Endothelial cell of umbilical vein (primary cell): ENCODE measurements around the gene EFTUD2. TPM values are rescaled to one million over a fixed set of nuclear protein-coding genes. Genes with fewer than 3 reads are reported as not detected.

Experiments
- BruUV-seq: library from RNA; stranded (reverse); fragments of 400-500 nt; replicated peaks from 2 replicates; lab custom pipeline; 2021; lab: Mats Ljungman, UMichigan
- CTCF ChIA-PET: fragments of 300-600, 350-600 bp; sonication (Branson Sonifier 250); formaldehyde crosslinking; loops from one replicate; lab custom pipeline; 2021; ENCODE audit warnings: antibody characterized with exemption, inconsistent platforms; lab: Charles Lee
- POLR2A ChIA-PET: fragments of 300-600, 350-600 bp; sonication (Branson Sonifier 250); formaldehyde crosslinking; loops from one replicate; lab custom pipeline; 2021; ENCODE audit warnings: antibody characterized with exemption, inconsistent platforms; lab: Charles Lee
- DNase-seq: peaks from one replicate; pipeline ENCODE4 v3.0.0-alpha.2; 2011; ENCODE audit warnings: low read depth, low spot score
- FAIRE-seq: peaks from 2 replicates; lab custom pipeline; 2011; peaks lifted over from hg19 to GRCh38; lab: Jason Lieb, UNC
- H2AFZ ChIP-seq: 2 replicates; pipeline ENCODE4 v1.6.0; 2012; ENCODE audit warnings: low read depth, low read length, control low read depth, inconsistent platforms
- H3K27ac ChIP-seq: 2 replicates; pipeline ENCODE4 v1.5.1; 2011; ENCODE audit warnings: low read depth, mild to moderate bottlenecking, control low read depth, low read length, moderate library complexity; ENCODE audit not compliant: insufficient read depth
- H3K27me3 ChIP-seq, 2 experiments: 2 replicates each; pipeline versions ENCODE4 v1.6.0 to v1.6.1; 2011; ENCODE audit warnings: low read length in 2 of 2, mixed read lengths in 1 of 2; ENCODE audit not compliant: control insufficient read depth in 2 of 2, insufficient read depth in 2 of 2
- H3K36me3 ChIP-seq, 2 experiments: 2 replicates in 1 of 2; 3 replicates in 1 of 2; pipeline ENCODE4 v1.5.1; 2011; ENCODE audit warnings: low read length in 2 of 2, mild to moderate bottlenecking in 1 of 2, moderate library complexity in 1 of 2; ENCODE audit not compliant: control insufficient read depth in 2 of 2, insufficient read depth in 2 of 2; ENCODE audit errors: extremely low read depth in 1 of 2
- H3K4me1 ChIP-seq: 3 replicates; pipeline ENCODE4 v1.5.1; 2011; ENCODE audit warnings: mild to moderate bottlenecking, low read length; ENCODE audit not compliant: control insufficient read depth, insufficient read depth; ENCODE audit errors: extremely low read depth
- H3K4me2 ChIP-seq: 2 replicates; pipeline ENCODE4 v1.6.1; 2011; ENCODE audit warnings: low read length, control low read depth, mixed read lengths; ENCODE audit not compliant: insufficient read depth
- H3K4me3 ChIP-seq, 3 experiments: fragments of 200-600 bp in 1 of 3; sonication (generic), shearing (Covaris generic) in 1 of 3; replicated peaks in 1 of 3; 2 replicates each; pipeline ENCODE4 v1.5.1; 2011 to 2016; ENCODE audit warnings: control low read depth in 3 of 3, low read length in 3 of 3, mild to moderate bottlenecking in 2 of 3, inconsistent platforms in 1 of 3, low read depth in 1 of 3, moderate library complexity in 1 of 3; ENCODE audit not compliant: insufficient read depth in 1 of 3
- H3K79me2 ChIP-seq: 2 replicates; pipeline ENCODE4 v1.6.0; 2012; ENCODE audit warnings: low read length, inconsistent platforms; ENCODE audit not compliant: control insufficient read depth, insufficient read depth
- H3K9ac ChIP-seq: replicated peaks from 2 replicates; pipeline ENCODE3; 2011; ENCODE audit warnings: low read length, control low read depth; ENCODE audit not compliant: insufficient read depth; ENCODE audit errors: extremely low read depth
- H3K9me1 ChIP-seq: replicated peaks from 3 replicates; pipeline ENCODE4 v1.6.0; 2011; ENCODE audit warnings: mild to moderate bottlenecking, low read length; ENCODE audit not compliant: control insufficient read depth, insufficient read depth; ENCODE audit errors: extremely low read depth
- H3K9me3 ChIP-seq: replicated peaks from 2 replicates; pipeline ENCODE4 v1.5.1; 2012; ENCODE audit warnings: low read length, inconsistent platforms; ENCODE audit not compliant: control insufficient read depth, insufficient read depth
- H4K20me1 ChIP-seq: replicated peaks from 2 replicates; pipeline ENCODE3; 2011; ENCODE audit warnings: mild to moderate bottlenecking, low read length; ENCODE audit not compliant: control insufficient read depth, insufficient read depth; ENCODE audit errors: extremely low read depth
- EZH2 ChIP-seq: IDR thresholded peaks from 2 replicates; pipeline ENCODE4 v1.6.1; 2012; ENCODE audit warnings: borderline replicate concordance, low read depth, mild to moderate bottlenecking, moderate library complexity, low read length, inconsistent platforms; ENCODE audit not compliant: severe bottlenecking
- FOS ChIP-seq: IDR thresholded peaks from 2 replicates; pipeline ENCODE4 v1.6.1; 2011; ENCODE audit warnings: mild to moderate bottlenecking, low read length, moderate library complexity, borderline replicate concordance; ENCODE audit not compliant: insufficient read depth
- GATA2 ChIP-seq: IDR thresholded peaks from 2 replicates; pipeline ENCODE4 v1.7.0; 2011; ENCODE audit warnings: low read depth, mild to moderate bottlenecking, moderate library complexity, mixed read lengths, low read length; ENCODE audit not compliant: insufficient read length, insufficient read depth
- JUN ChIP-seq: IDR thresholded peaks from 2 replicates; pipeline ENCODE4 v1.6.1; 2011; ENCODE audit warnings: borderline replicate concordance, low read depth; ENCODE audit not compliant: insufficient read length, insufficient read depth
- MAX ChIP-seq: IDR thresholded peaks from 2 replicates; pipeline ENCODE4 v1.6.1; 2011; ENCODE audit not compliant: insufficient read depth, insufficient read length
- MYC ChIP-seq: IDR thresholded peaks from one replicate; pipeline ENCODE4 v1.6.1; 2011; ENCODE audit warnings: mild to moderate bottlenecking, low read depth, low read length
- POLR2A ChIP-seq: IDR thresholded peaks from 2 replicates; pipeline ENCODE4 v1.6.1; 2012; ENCODE audit warnings: low read depth, mild to moderate bottlenecking, control low read depth, low read length
- dilution Hi-C: fragments of 300-500 bp; cut with MboI; formaldehyde crosslinking; loops from one replicate; pipeline ENCODE4 v1.15.0; 2019; ENCODE audit warnings: low sequenced_read_pairs; ENCODE audit not compliant: extremely low pct_ligation_motif_present
- intact Hi-C: fragments of 100-400 bp; cut with micrococcal nuclease; formaldehyde crosslinking; loops from one replicate; pipeline ENCODE4 v1.10.0; 2022
- polyA plus RNA-seq, 4 experiments: library from polyadenylated mRNA; depleted of rRNA in 3 of 4; stranded (reverse) in 3 of 4; unstranded in 1 of 4; fragments of >200 nt; gene quantifications; 2 replicates each; pipeline versions ENCODE4 v1.2.1 to v1.2.3, GENCODE V29; 2011 to 2012; ENCODE audit warnings: missing spikeins in 1 of 4
- total RNA-seq: library from RNA; stranded (reverse); gene quantifications from 2 replicates; pipeline ENCODE4 v1.2.3, GENCODE V29; 2021
- TF ChIP-seq, protein P1 (sequence below), 2 donors: IDR thresholded peaks; 1 replicate in 1 of 2; 2 replicates in 1 of 2; pipeline ENCODE4 v1.5.1; 2011; ENCODE audit warnings: low read length in 2 of 2, mild to moderate bottlenecking in 2 of 2, moderate library complexity in 2 of 2, control low read depth in 1 of 2, inconsistent platforms in 1 of 2, low read depth in 1 of 2; ENCODE audit not compliant: insufficient read depth in 1 of 2; ENCODE audit errors: extremely low read depth in 1 of 2

The EFTUD2 gene
- total and polyA plus RNA-seq, 2 donors (not counting 3 experiments of a cell fraction or from before 2014, with no cell fraction given): 125 to 170 TPM

DNA sequence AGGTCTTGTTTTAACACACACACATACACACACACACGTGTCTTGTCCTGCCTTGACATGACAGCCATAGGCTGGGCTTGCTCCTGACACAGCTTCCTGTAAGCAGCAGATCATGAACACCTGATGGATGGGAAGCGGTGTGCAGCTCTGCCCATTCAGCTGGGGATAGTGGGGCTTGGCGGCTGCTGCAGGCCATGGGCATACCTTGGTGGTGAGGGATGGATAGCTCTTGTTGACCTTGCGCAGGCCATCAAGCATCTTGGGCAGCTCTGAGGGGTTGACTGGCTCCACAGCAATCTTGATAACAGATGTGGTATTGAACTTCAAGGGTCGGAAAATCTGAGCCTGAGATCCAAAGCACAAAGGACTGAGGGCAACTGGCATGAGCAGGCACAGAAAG lies 39.5 kb downstream of the EFTUD2 start:
- Histone ChIP-seq H3K4me3 (no peak overlapping the region), H3K4me2 (no peak overlapping the region), H3K79me2 (no peaks in the 10 kb centered on the region), H2AFZ (no peak overlapping the region), H3K9me1 (no peaks in the 10 kb centered on the region), H4K20me1 (no peaks in the 10 kb centered on the region), H3K4me1 (peaks cover 14% of the 10 kb centered on the region), H3K27ac (no peak overlapping the region), H3K9ac (no peak overlapping the region), H3K36me3 (peaks cover 21 to 55% of the 10 kb centered on the region in 2 experiments), H3K27me3 (no peaks in the 10 kb centered on the region), H3K9me3 (no peaks in the 10 kb centered on the region)
- ChIA-PET POLR2A (no interaction called here), CTCF (interaction anchor here (1.6 to 16.1 kb wide), 2 partner anchors 19 to 83 kb away, joined by 4 to 368 read pairs; no protein-coding TSS in a partner anchor)
- intact Hi-C loops: no loop called here
- no TSS peak for BruUV-seq
- FAIRE-seq (no peak), DNase-seq (no peak)
- no peak for TF ChIP-seq EZH2
- dilution Hi-C loops: loop anchor here (25.0 kb wide), 1 partner anchor 97 kb away; the partner anchor contains the start of gene ADAM11

- dilution Hi-C loops (loop anchor here (25.0 kb wide), 1 partner anchor 92 kb away; the partner anchor contains the start of gene ADAM11), intact Hi-C loops (no loop called here)
- ChIA-PET CTCF (interaction anchor here (1.7 kb wide), 1 partner anchor 75 kb away, joined by 5 read pairs; no protein-coding TSS in a partner anchor), POLR2A (no interaction called here)
- Histone ChIP-seq H3K9ac (no peak overlapping the region), H3K79me2 (no peaks in the 10 kb centered on the region), H3K27me3 (no peaks in the 10 kb centered on the region), H3K4me3 (no peak overlapping the region), H2AFZ (no peak overlapping the region), H3K9me1 (no peaks in the 10 kb centered on the region), H3K9me3 (no peaks in the 10 kb centered on the region), H3K27ac (no peak overlapping the region), H3K4me1 (no peaks in the 10 kb centered on the region), H3K36me3 (peaks cover 19 to 66% of the 10 kb centered on the region in 2 experiments), H4K20me1 (no peaks in the 10 kb centered on the region), H3K4me2 (no peak overlapping the region)
- TF ChIP-seq MAX (no peak), GATA2 (no peak), EZH2 (no peak), FOS (no peak), POLR2A (no peak), MYC (no peak), JUN (no peak)
- TF ChIP-seq, protein P1, sequence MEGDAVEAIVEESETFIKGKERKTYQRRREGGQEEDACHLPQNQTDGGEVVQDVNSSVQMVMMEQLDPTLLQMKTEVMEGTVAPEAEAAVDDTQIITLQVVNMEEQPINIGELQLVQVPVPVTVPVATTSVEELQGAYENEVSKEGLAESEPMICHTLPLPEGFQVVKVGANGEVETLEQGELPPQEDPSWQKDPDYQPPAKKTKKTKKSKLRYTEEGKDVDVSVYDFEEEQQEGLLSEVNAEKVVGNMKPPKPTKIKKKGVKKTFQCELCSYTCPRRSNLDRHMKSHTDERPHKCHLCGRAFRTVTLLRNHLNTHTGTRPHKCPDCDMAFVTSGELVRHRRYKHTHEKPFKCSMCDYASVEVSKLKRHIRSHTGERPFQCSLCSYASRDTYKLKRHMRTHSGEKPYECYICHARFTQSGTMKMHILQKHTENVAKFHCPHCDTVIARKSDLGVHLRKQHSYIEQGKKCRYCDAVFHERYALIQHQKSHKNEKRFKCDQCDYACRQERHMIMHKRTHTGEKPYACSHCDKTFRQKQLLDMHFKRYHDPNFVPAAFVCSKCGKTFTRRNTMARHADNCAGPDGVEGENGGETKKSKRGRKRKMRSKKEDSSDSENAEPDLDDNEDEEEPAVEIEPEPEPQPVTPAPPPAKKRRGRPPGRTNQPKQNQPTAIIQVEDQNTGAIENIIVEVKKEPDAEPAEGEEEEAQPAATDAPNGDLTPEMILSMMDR (IDR thresholded peaks at IDR 0.05; ENCODE audit: extremely low read depth in 1 of 2, insufficient read depth in 1 of 2, low read depth in 1 of 2, low read length in 2 of 2): no peak
- BruUV-seq: no TSS peak
- FAIRE-seq: no peak
- no peak for DNase-seq
Observed at GRCh38 chr17:44854192-44854591, 45.1 kb downstream of the EFTUD2 start.
